Colonic mucosa (tissue), 4 donors: Measurements from ENCODE around the gene ZSWIM7. TPM values are rescaled to one million over a fixed set of nuclear protein-coding genes. Genes with fewer than 3 reads are reported as not detected.
"Not testable (repeated sequence)": the region's sequence is repeated elsewhere in the genome, so short reads cannot be mapped to it uniquely, and the experiment has no call there.

Source experiments
- DNase-seq: peaks from one replicate; pipeline ENCODE4 v3.0.0-alpha.2; 2020
- H3K27ac ChIP-seq: fragments of 200-600 bp; one replicate; pipeline ENCODE4 v1.8.0; 2021
- H3K27me3 ChIP-seq: fragments of 200-600 bp; one replicate; pipeline ENCODE4 v1.8.0; 2021
- H3K36me3 ChIP-seq: fragments of 200-600 bp; one replicate; pipeline ENCODE4 v1.8.0; 2021
- H3K4me1 ChIP-seq: fragments of 200-600 bp; one replicate; pipeline ENCODE4 v1.8.0; 2021; ENCODE audit warnings: mild to moderate bottlenecking
- H3K4me3 ChIP-seq: fragments of 200-600 bp; one replicate; pipeline ENCODE4 v1.8.0; 2021
- H3K9ac ChIP-seq, 2 donors: one replicate each; pipeline ENCODE4 v1.7.0; 2013; ENCODE audit warnings: control low read depth in 2 of 2, low read depth in 2 of 2, low read length in 2 of 2
- H3K9me3 ChIP-seq: fragments of 200-600 bp; one replicate; pipeline ENCODE4 v1.8.0; 2021
- CTCF ChIP-seq: fragments of 200-600 bp; IDR thresholded peaks from one replicate; pipeline ENCODE4 v1.8.0; 2022; ENCODE audit warnings: antibody characterized with exemption, mild to moderate bottlenecking
- intact Hi-C: fragments of 100-400 bp; cut with DNase I; formaldehyde crosslinking; loops from one replicate; pipeline ENCODE4 v1.14.1; 2022
- total RNA-seq, 2 donors: library from RNA; stranded (reverse); fragmentation: NEBNext Ultra II Directional in 1 of 2; extraction: Animal tissue kit (Norgen Biotek cat#: 25700) in 1 of 2; gene quantifications; one replicate each; pipeline ENCODE4 v1.2.1, GENCODE V29; 2021
- donor health status: healthy.
- donor health status: DM: no; HTN: no; CAD: no.
- donor health status: DM: no; HTN: no; CAD: no.

Gene ZSWIM7
- total RNA-seq, 2 donors from 2014 or later = 17.7 to 18.8 TPM

- H3K27ac ChIP-seq = no peak overlapping the region
- intact Hi-C loops = loop anchor here (2.0 kb wide), 1 partner anchor 53 kb away; no protein-coding TSS in a partner anchor
- no peaks in the 10 kb centered on the region for H3K9me3 ChIP-seq
- H3K27me3 ChIP-seq = no peaks in the 10 kb centered on the region
- H3K36me3 ChIP-seq = no peaks in the 10 kb centered on the region
- H3K4me1 ChIP-seq = no peaks in the 10 kb centered on the region
- H3K4me3 ChIP-seq = peak overlapping the region; percentile 70
- H3K9ac ChIP-seq = peak overlapping the region; percentile 12 to 67
- DNase-seq = no peak
- TF ChIP-seq CTCF = no peak
Measured at GRCh38 chr17:15943971-15944758, 55.3 kb downstream of the ZSWIM7 start.

GRCh38 chr17:15942207-15942833 lies 57.2 kb downstream of the ZSWIM7 start:
- no peaks in the 10 kb centered on the region for H3K27me3 ChIP-seq
- intact Hi-C loops = no loop called here
- no peak for TF ChIP-seq CTCF
- no peaks in the 10 kb centered on the region for H3K36me3 ChIP-seq
- no peak for DNase-seq
- H3K9ac ChIP-seq = no peak overlapping the region
- H3K27ac ChIP-seq = no peak overlapping the region
- no peak overlapping the region for H3K4me3 ChIP-seq
- H3K9me3 ChIP-seq = no peaks in the 10 kb centered on the region
- H3K4me1 ChIP-seq = no peaks in the 10 kb centered on the region

GRCh38 chr17:15941781-15942180 lies 57.7 kb downstream of the ZSWIM7 start:
- Histone ChIP-seq H3K27ac (no peak overlapping the region), H3K4me3 (no peak overlapping the region), H3K4me1 (no peaks in the 10 kb centered on the region), H3K9ac (no peak overlapping the region), H3K9me3 (no peaks in the 10 kb centered on the region), H3K36me3 (no peaks in the 10 kb centered on the region), H3K27me3 (no peaks in the 10 kb centered on the region)
- no peak for DNase-seq
- no peak for TF ChIP-seq CTCF
- intact Hi-C loops = no loop called here

- intact Hi-C loops, H3K27ac ChIP-seq, H3K4me3 ChIP-seq, H3K9ac ChIP-seq, DNase-seq, H3K9me3 ChIP-seq, H3K36me3 ChIP-seq, H3K4me1 ChIP-seq, H3K27me3 ChIP-seq: not testable (repeated sequence)
Measured at GRCh38 chr17:15936481-15936880, 63.0 kb downstream of the ZSWIM7 start.

- Histone ChIP-seq H3K27me3 (no peaks in the 10 kb centered on the region), H3K36me3 (no peaks in the 10 kb centered on the region), H3K9ac (no peak overlapping the region), H3K4me1 (no peaks in the 10 kb centered on the region), H3K9me3 (no peaks in the 10 kb centered on the region), H3K27ac (no peak overlapping the region), H3K4me3 (no peak overlapping the region)
- intact Hi-C loops = no loop called here
- TF ChIP-seq CTCF = no peak
- no peak for DNase-seq
Measured at GRCh38 chr17:15935891-15936290, 63.6 kb downstream of the ZSWIM7 start.

- Histone ChIP-seq H3K9ac (no peak overlapping the region), H3K4me3 (no peak overlapping the region), H3K9me3 (no peaks in the 10 kb centered on the region), H3K36me3 (no peaks in the 10 kb centered on the region), H3K27me3 (no peaks in the 10 kb centered on the region), H3K4me1 (no peaks in the 10 kb centered on the region), H3K27ac (no peak overlapping the region)
- TF ChIP-seq CTCF = no peak
- intact Hi-C loops = no loop called here
- DNase-seq = no peak
Measured at GRCh38 chr17:15934866-15935265, 64.6 kb downstream of the ZSWIM7 start.
